ENCODE data around the gene ADGRG6.

The ADGRG6 gene

DNA sequence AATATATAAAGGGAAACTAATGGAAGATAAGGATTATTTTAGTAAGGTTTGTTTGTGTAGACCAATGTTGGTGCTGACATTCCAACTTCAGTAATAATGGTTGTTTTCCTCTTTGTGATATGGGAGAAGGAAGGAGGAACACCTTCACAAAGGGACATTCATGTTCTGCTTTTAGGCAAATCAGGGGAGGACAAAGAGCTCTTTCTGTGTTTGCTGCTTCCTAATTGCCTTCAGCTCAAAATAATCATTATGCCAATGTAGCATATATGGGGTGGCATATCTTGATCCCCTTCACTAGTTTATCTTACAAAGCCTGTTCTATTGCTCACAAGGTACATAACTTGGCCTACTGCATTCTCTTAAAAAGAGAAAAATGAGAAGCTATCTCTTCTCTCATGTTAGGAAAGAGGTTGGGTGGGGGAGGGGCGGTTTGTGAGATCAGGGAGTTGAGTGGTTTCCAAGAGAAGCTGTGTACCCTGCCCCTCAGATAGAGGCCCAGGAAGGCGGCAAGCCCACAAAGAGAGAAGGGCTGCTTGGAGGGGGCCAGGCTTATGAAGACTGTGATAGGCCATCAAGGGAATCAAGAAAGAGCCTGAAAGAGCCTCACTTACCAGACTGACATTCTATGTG lies 4.7 kb upstream of the ADGRG6 start:
- no peak for TF ChIP-seq CTCF (conservative IDR thresholded peaks at IDR 0.05; ENCODE audit: control insufficient read depth, insufficient read depth, low read depth, low read length)
- H3K4me3 ChIP-seq (ENCODE audit: control insufficient read depth, low read depth, low read length): no peak overlapping the region
- DNase-seq (ENCODE audit: low read depth): no peak

DNA sequence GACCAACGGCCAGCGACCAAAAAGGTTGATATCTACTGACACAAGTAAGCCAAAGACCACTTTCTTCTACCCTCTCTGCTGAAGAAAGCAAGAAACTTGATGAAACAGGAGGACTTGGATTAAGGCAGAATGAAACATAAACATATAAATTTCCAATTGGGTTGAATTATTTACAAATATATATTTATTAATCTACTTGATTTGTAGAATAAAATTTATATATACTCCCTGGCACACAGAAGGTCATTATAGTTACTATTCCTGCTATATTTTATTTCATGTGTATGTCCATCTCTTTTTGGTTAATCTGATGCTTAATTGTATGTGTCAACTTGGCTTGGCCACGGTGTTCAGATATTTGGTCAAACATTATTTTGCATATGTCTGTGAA lies 4.2 kb upstream of the ADGRG6 start:
- no peak for DNase-seq (ENCODE audit: low read depth)

GRCh38 chr6:142297996-142298753 lies 3.6 kb upstream of the ADGRG6 start:
- no peak for TF ChIP-seq CTCF (conservative IDR thresholded peaks at IDR 0.05; ENCODE audit: control insufficient read depth, insufficient read depth, low read depth, low read length)
- peak; percentile 57 for DNase-seq (ENCODE audit: low read depth)
- H3K4me3 ChIP-seq (ENCODE audit: control insufficient read depth, low read depth, low read length): no peak overlapping the region

More for the DNA sequence above, 4.2 kb upstream of the ADGRG6 start:
- TF ChIP-seq CTCF (conservative IDR thresholded peaks at IDR 0.05; ENCODE audit: control insufficient read depth, insufficient read depth, low read depth, low read length): no peak
- H3K4me3 ChIP-seq (ENCODE audit: control insufficient read depth, low read depth, low read length): no peak overlapping the region

- DNase-seq (ENCODE audit: low read depth): peak; percentile 5
- H3K4me3 ChIP-seq (ENCODE audit: control insufficient read depth, low read depth, low read length): no peak overlapping the region
- TF ChIP-seq CTCF (conservative IDR thresholded peaks at IDR 0.05; ENCODE audit: control insufficient read depth, insufficient read depth, low read depth, low read length): no peak
Measured at GRCh38 chr6:142300302-142300701, 1.5 kb upstream of the ADGRG6 start.

- DNase-seq (ENCODE audit: low read depth): peak; percentile 38
- TF ChIP-seq CTCF (conservative IDR thresholded peaks at IDR 0.05; ENCODE audit: control insufficient read depth, insufficient read depth, low read depth, low read length): no peak
- peak overlapping the region; percentile 50 for H3K4me3 ChIP-seq (ENCODE audit: control insufficient read depth, low read depth, low read length)
Measured at GRCh38 chr6:142300758-142301650, 803 bp upstream of the ADGRG6 start.

DNA sequence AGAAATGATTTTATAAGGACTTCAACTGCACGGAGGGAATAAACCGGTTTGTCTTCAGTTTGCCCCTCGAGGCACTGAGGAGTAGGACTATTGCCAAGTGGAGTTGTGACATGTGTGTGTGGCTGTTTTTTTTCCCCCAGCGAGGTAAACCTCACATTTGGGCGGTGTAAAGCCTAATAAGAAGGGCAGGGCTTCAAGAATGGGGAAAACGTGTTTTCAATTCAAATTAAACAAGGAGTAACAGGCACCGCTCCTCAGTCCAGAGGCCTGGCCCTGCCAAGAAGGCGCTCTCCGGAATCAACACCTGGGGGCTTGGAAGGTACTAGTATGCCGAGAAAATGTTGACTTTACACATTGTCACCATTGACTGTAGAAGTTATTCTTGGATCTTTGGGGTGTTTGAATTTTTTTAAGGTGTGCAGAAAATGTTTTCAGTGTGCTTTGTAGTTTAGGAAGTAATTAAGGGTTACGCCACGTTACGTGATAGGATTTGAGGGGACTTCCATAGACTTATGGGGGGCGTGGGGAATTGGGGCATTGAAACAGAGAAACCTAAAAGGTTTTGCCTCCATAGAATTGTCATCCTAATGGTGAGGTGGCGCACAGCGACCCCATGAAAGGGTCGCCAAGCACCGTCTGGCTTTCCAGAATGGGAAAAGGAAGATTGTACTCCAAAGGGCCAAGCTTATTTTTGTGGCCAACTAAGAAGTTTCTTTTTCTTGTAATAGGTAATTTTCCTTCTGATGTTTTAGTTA lies 791 bp downstream of the ADGRG6 start:
- peak overlapping the region; percentile 50 for H3K4me3 ChIP-seq (ENCODE audit: control insufficient read depth, low read depth, low read length)
- no peak for DNase-seq (ENCODE audit: low read depth)
- no peak for TF ChIP-seq CTCF (conservative IDR thresholded peaks at IDR 0.05; ENCODE audit: control insufficient read depth, insufficient read depth, low read depth, low read length)
